ENCODE data around the gene PAPSS2.

PAPSS2 gene

DNA sequence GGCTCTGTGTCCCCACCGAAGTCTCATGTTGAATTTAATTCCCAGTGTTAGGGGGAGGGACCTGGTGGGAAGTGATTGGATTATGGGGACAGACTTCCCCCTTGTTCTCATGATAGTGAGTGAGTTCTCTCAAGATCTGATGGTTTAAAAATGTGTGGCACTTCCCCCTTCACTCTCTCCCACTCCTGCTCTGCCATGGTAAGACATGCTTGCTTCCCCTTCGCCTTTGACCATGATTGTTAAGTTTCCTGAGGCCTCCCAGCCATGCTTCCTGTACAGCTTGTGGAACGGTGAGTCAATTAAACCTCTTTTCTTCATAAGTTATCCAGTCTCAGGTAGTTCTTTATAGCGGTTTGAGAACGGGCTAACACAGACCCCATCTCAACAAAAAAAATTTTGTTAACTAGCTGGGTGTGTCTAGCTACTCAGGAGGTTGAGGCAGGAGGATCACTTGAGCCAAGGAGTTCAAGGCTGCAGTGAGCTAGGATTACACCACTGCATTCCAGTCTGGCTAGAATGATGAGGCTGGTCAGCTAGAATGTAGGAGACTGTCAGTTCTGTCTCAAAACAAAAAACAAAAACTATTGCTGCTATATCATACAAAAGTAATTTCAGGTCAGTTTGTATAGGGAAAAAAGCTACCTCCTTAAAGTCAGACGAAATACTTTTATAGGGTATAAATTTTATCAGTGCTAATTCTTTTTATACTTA, 100.7 kb downstream of the PAPSS2 start:
- H3K36me3 ChIP-seq (ENCODE audit: control insufficient read depth, insufficient read depth, low read length): no peaks in the 10 kb centered on the region
- H3K9ac ChIP-seq (ENCODE audit: low read depth, low read length): no peak overlapping the region
- no peak overlapping the region for H3K4me3 ChIP-seq (ENCODE audit: low read depth, low read length)
- H3K9me3 ChIP-seq (ENCODE audit: control insufficient read depth, insufficient read depth, low read length): no peaks in the 10 kb centered on the region
- H3K4me1 ChIP-seq (ENCODE audit: control insufficient read depth, insufficient read depth, low read length): no peaks in the 10 kb centered on the region
- no peaks in the 10 kb centered on the region for H3K27me3 ChIP-seq (ENCODE audit: control insufficient read depth, insufficient read depth, low read length)

DNA sequence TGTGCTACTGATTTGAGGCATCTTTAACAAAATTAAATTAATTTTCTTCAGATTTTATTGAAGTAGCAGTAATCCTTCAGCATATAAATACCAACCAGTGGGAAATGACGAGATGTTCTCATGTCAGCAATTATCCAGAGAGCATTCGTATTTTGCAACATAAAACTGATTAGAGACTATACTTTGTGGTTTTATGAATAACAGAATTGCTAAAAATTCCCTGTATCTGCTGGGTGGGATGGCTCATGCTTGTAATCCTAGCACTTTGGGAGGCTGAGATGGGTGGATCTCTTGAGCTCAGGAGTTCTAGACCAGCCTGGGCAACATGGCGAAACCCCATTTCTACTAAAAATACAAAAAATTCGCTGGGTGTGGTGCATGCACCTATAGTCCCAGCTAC, 101.5 kb downstream of the PAPSS2 start:
- H3K9ac ChIP-seq (ENCODE audit: low read depth, low read length): no peak overlapping the region
- H3K4me1 ChIP-seq (ENCODE audit: control insufficient read depth, insufficient read depth, low read length): no peaks in the 10 kb centered on the region
- H3K36me3 ChIP-seq (ENCODE audit: control insufficient read depth, insufficient read depth, low read length): no peaks in the 10 kb centered on the region
- H3K4me3 ChIP-seq (ENCODE audit: low read depth, low read length): no peak overlapping the region
- H3K9me3 ChIP-seq (ENCODE audit: control insufficient read depth, insufficient read depth, low read length): no peaks in the 10 kb centered on the region
- no peaks in the 10 kb centered on the region for H3K27me3 ChIP-seq (ENCODE audit: control insufficient read depth, insufficient read depth, low read length)

DNA sequence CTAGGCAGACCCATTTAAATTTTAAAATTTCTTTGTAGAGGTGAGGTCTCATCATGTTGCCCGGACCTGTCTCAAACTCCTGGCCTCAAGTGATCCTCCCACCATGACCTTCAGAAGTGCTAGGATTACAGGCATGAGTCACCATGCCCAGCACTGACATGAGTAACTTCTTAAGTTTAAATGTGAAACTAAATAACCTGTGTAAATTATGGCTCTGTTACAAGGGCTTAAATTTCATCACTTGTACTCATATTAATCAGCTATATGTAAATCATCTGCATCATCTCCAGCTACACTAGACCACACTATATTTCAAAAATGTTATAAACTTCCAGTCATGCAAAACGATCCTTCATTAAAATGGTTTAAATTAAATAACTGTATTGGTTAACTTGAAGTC, 102.2 kb downstream of the PAPSS2 start:
- Histone ChIP-seq H3K4me3 (ENCODE audit: low read depth, low read length) (no peak overlapping the region), H3K27me3 (ENCODE audit: control insufficient read depth, insufficient read depth, low read length) (no peaks in the 10 kb centered on the region)

DNA sequence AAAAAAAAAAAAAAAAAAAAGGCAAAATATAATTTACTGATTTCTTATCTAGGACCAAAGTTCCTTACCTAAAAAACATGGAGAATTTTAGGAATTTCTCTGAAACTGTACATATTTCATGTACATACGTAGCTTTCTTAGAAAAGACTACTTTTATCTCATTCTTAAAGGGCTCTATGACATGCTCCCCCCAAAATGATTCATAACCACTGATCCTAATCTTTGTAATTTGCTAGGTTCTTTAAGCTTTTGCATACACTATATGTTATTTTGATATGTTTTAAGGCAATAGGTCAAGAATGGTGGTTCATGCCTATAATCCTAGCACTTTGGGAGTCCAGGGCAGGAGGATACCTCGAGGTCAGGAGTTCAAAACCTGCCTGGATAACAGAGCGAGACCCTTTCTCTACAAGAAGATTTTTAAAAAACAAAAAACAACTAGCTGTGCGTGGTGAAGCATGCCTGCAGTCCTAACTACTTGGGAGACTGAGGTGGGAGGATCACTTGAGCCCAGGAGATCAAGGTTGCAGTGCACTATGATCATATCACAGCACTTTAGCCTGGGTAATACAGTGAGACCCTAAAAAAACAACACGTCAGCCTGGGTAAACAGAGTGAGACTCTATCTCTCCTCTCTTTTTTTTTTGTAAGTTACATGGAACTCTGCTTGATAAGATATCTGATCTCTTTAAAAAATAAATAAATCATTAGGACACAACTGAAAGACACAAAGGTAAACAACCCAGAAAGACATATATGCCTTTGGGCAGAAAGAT, 103.6 kb downstream of the PAPSS2 start:
- H3K27me3 ChIP-seq (ENCODE audit: control insufficient read depth, insufficient read depth, low read length): no peaks in the 10 kb centered on the region
- H3K4me1 ChIP-seq (ENCODE audit: control insufficient read depth, insufficient read depth, low read length): peaks cover 3% of the 10 kb centered on the region
- H3K36me3 ChIP-seq (ENCODE audit: control insufficient read depth, insufficient read depth, low read length): no peaks in the 10 kb centered on the region
- H3K9ac ChIP-seq (ENCODE audit: low read depth, low read length): no peak overlapping the region
- H3K9me3 ChIP-seq (ENCODE audit: control insufficient read depth, insufficient read depth, low read length): no peaks in the 10 kb centered on the region
- no peak overlapping the region for H3K4me3 ChIP-seq (ENCODE audit: low read depth, low read length)

More for the DNA sequence above, 102.2 kb downstream of the PAPSS2 start:
- Histone ChIP-seq H3K36me3 (ENCODE audit: control insufficient read depth, insufficient read depth, low read length) (no peaks in the 10 kb centered on the region), H3K4me1 (ENCODE audit: control insufficient read depth, insufficient read depth, low read length) (no peaks in the 10 kb centered on the region), H3K9ac (ENCODE audit: low read depth, low read length) (no peak overlapping the region), H3K9me3 (ENCODE audit: control insufficient read depth, insufficient read depth, low read length) (no peaks in the 10 kb centered on the region)

DNA sequence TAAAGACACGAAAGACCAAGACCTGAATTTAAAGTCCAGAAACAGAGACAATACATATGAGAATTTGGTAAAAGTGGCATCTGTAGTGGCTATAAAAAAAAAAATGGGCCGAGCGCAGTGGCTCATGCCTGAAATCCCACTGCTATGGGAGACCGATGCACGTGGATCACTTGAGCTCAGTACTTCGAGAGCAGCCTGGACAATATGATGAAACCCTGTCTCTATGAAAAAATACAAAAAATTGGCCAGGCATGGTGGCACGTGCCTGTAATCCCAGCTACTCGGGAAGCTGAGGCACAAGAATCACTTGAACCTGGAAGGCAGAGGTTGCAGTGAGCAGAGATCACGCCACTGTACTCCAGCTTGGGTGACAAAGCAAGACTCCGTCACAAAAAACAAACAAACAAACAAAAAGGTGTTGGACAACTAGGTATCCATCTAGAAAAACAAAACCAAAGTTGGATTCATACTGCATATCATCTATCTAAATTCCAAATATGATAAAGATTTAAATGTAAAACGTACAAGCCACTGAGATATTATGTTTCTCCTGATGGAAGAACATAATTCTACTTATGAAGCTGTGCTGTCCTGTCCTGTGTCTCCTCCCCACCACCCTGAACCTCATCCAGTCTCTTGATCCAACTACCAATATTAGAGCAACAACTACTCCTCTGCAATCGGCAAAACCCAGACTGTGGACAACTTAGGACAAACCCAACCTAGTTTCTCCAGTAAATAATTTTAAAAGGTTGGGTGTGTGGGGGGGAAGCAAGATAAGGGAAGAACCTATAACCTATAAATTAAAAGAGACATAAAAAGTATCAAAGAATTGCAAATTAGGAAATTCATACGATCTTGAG, 104.6 kb downstream of the PAPSS2 start:
- Histone ChIP-seq H3K9me3 (ENCODE audit: control insufficient read depth, insufficient read depth, low read length) (no peaks in the 10 kb centered on the region), H3K9ac (ENCODE audit: low read depth, low read length) (no peak overlapping the region), H3K36me3 (ENCODE audit: control insufficient read depth, insufficient read depth, low read length) (no peaks in the 10 kb centered on the region), H3K4me3 (ENCODE audit: low read depth, low read length) (no peak overlapping the region), H3K4me1 (ENCODE audit: control insufficient read depth, insufficient read depth, low read length) (peaks cover 3% of the 10 kb centered on the region), H3K27me3 (ENCODE audit: control insufficient read depth, insufficient read depth, low read length) (no peaks in the 10 kb centered on the region)

DNA sequence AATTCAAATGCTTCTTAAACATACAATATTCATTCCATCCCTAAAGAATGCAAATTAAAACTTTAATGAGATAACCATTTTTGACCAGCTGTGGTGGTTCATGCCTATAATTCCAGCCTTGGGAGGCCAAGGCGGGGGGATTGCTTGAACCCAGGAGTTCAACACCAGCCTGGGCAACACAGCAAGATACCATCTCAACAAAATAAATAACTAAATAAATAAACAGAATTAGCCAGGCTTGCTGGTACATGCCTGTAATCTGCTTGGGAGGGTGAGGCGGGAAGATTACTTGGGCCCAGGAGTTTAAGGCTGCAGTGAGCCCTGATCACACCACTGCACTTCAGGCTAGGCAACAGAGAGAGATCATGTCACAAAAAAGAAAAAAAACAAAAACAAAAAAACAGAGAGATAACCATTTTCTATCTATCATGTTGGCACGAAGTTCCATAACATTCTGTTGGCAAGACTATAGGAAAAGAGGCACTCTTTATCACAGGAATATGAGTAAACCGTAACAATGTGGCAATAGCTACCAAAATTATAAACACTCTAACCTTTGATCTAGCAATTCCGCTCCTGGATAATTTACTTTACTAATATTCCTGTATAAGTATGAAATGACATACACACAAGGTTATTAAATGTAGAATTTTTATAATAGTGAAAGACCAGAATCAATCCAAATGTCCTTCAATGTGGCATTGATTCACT, 106.1 kb downstream of the PAPSS2 start:
- no peaks in the 10 kb centered on the region for H3K27me3 ChIP-seq (ENCODE audit: control insufficient read depth, insufficient read depth, low read length)
- H3K9me3 ChIP-seq (ENCODE audit: control insufficient read depth, insufficient read depth, low read length): no peaks in the 10 kb centered on the region
- H3K9ac ChIP-seq (ENCODE audit: low read depth, low read length): no peak overlapping the region
- H3K4me3 ChIP-seq (ENCODE audit: low read depth, low read length): no peak overlapping the region
- no peaks in the 10 kb centered on the region for H3K36me3 ChIP-seq (ENCODE audit: control insufficient read depth, insufficient read depth, low read length)
- H3K4me1 ChIP-seq (ENCODE audit: control insufficient read depth, insufficient read depth, low read length): peaks cover 3% of the 10 kb centered on the region

DNA sequence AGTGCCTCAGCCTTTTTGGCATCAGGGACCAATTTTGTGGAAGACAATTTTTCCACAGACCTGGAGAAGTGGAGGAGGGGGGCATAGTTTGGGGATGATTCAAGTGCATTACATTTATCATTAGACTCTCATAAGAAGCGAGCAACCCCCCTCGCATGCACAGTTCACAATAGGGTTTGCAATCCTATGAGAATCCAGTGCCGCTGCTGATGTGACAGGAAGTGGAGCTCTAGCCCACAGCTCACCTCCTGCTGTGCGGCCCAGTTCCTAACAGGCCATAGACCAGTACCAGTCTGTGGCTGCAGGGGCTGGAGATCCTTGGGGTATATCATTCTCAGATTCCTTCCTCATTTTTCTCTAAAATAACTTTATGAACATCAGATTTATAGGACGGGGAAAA, 107.6 kb downstream of the PAPSS2 start:
- no peaks in the 10 kb centered on the region for H3K36me3 ChIP-seq (ENCODE audit: control insufficient read depth, insufficient read depth, low read length)
- H3K9ac ChIP-seq (ENCODE audit: low read depth, low read length): no peak overlapping the region
- peaks cover 3% of the 10 kb centered on the region for H3K4me1 ChIP-seq (ENCODE audit: control insufficient read depth, insufficient read depth, low read length)
- no peaks in the 10 kb centered on the region for H3K9me3 ChIP-seq (ENCODE audit: control insufficient read depth, insufficient read depth, low read length)
- H3K4me3 ChIP-seq (ENCODE audit: low read depth, low read length): no peak overlapping the region
- no peaks in the 10 kb centered on the region for H3K27me3 ChIP-seq (ENCODE audit: control insufficient read depth, insufficient read depth, low read length)

DNA sequence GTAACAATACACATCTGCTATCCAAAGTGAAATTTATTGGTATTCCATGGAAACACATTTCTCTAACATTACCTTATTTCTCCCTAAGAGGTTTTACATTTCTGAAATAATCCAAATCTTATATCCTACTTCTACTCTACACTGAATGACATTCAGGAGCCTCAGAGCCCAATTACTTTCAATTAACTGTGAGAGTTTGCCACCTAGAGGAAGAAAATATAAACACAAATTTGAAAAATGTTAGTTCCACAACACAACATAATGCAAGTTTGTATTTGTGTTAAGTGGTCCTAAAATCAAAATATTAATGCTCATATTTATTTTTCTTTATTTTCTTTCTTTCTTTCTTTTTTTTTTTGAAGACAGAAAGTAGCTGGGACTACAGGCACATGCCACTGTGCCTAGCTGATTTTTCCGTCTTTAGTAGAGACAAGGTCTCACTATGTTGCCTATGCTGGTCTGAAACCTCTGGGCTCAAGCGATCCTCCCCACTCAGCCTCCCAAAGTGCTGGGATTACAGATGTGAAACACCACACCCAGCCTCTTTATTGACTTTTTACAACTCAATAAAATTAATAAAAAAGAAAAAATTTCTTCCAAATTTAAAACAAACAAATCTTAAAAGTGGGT, 112.3 kb downstream of the PAPSS2 start:
- H3K4me1 ChIP-seq (ENCODE audit: control insufficient read depth, insufficient read depth, low read length): peaks cover 2% of the 10 kb centered on the region
- no peak overlapping the region for H3K9ac ChIP-seq (ENCODE audit: low read depth, low read length)
- H3K36me3 ChIP-seq (ENCODE audit: control insufficient read depth, insufficient read depth, low read length): no peaks in the 10 kb centered on the region
- H3K27me3 ChIP-seq (ENCODE audit: control insufficient read depth, insufficient read depth, low read length): no peaks in the 10 kb centered on the region
- H3K4me3 ChIP-seq (ENCODE audit: low read depth, low read length): no peak overlapping the region
- no peaks in the 10 kb centered on the region for H3K9me3 ChIP-seq (ENCODE audit: control insufficient read depth, insufficient read depth, low read length)

DNA sequence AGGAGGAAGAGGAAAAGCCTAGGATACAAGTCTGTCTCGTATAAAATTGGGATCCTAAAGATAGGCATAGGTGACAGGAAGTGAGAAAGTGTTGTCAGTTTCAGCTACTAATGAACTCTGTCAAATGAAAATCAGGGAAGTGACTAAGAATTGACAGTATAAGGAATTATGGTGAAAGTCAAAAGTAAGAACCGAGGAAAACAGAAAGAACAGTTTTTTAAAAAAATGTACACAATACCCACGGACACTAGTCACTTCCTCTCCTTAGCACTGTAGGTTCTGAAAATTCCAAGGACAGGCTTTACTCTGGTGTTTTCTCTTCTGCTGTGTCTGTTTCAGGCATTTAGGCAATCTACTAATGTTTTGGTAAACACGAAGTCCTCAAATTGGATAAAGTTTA, 116.1 kb downstream of the PAPSS2 start:
- H3K4me3 ChIP-seq (ENCODE audit: low read depth, low read length): no peak overlapping the region
- no peak overlapping the region for H3K9ac ChIP-seq (ENCODE audit: low read depth, low read length)
- H3K27me3 ChIP-seq (ENCODE audit: control insufficient read depth, insufficient read depth, low read length): no peaks in the 10 kb centered on the region
- no peaks in the 10 kb centered on the region for H3K9me3 ChIP-seq (ENCODE audit: control insufficient read depth, insufficient read depth, low read length)
- H3K4me1 ChIP-seq (ENCODE audit: control insufficient read depth, insufficient read depth, low read length): no peaks in the 10 kb centered on the region
- H3K36me3 ChIP-seq (ENCODE audit: control insufficient read depth, insufficient read depth, low read length): no peaks in the 10 kb centered on the region

DNA sequence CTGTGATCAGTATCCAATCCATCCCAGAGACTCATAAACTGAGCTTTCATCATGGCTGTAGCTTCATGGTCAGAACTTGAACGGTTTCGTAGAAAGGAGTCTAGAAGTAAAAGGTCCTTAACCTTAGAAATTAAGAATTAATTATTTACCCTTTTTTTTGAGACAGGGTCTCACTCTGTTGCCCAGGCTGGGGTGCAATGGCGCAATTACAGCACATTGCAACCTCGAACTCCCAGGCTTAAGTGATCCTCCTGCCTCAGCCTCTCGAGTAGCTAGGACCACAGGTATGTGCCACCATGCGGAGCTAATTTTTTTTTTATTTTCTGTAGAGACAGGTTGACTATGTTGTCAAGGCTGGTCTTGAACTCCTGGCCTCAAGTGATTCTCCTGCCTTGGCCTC, 116.7 kb downstream of the PAPSS2 start:
- H3K36me3 ChIP-seq (ENCODE audit: control insufficient read depth, insufficient read depth, low read length): no peaks in the 10 kb centered on the region
- H3K4me3 ChIP-seq (ENCODE audit: low read depth, low read length): no peak overlapping the region

DNA sequence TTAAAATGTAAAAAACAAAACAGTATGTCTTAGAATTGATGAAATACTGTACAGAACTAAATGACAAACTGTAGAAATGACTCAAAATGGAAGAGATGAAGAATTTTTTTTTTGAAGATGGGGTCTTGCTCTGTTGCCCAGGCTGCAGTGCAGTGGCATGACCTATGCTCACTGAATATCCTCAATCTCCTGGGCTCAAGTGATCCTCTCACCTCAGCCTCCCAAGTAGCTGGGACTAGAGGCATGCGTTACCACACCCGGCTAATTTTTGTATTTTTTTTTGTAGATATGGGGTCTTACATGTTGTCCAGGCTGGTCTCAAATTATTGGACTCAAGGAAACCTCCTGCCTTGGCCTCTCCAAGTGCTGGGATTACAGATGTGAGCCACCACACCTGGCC, 121.9 kb downstream of the PAPSS2 start:
- H3K4me1 ChIP-seq (ENCODE audit: control insufficient read depth, insufficient read depth, low read length): no peaks in the 10 kb centered on the region
- H3K4me3 ChIP-seq (ENCODE audit: low read depth, low read length): no peak overlapping the region
- H3K9ac ChIP-seq (ENCODE audit: low read depth, low read length): no peak overlapping the region
- peaks cover 2% of the 10 kb centered on the region for H3K36me3 ChIP-seq (ENCODE audit: control insufficient read depth, insufficient read depth, low read length)
- H3K9me3 ChIP-seq (ENCODE audit: control insufficient read depth, insufficient read depth, low read length): no peaks in the 10 kb centered on the region
- no peaks in the 10 kb centered on the region for H3K27me3 ChIP-seq (ENCODE audit: control insufficient read depth, insufficient read depth, low read length)

More for the DNA sequence above, 116.7 kb downstream of the PAPSS2 start:
- Histone ChIP-seq H3K9me3 (ENCODE audit: control insufficient read depth, insufficient read depth, low read length) (no peaks in the 10 kb centered on the region), H3K27me3 (ENCODE audit: control insufficient read depth, insufficient read depth, low read length) (no peaks in the 10 kb centered on the region), H3K4me1 (ENCODE audit: control insufficient read depth, insufficient read depth, low read length) (no peaks in the 10 kb centered on the region), H3K9ac (ENCODE audit: low read depth, low read length) (no peak overlapping the region)
